ENCODE results near the gene PBLD. TPM values are rescaled to one million over a fixed set of nuclear protein-coding genes. Genes with fewer than 3 reads are reported as not detected.

Gene PBLD
- total and polyA plus RNA-seq, 9 of the 15 experiments (the other 6 are each of a cell fraction or from before 2014, with no cell fraction given) = 1.2 to 4.3 (median 2.5) TPM

DNA sequence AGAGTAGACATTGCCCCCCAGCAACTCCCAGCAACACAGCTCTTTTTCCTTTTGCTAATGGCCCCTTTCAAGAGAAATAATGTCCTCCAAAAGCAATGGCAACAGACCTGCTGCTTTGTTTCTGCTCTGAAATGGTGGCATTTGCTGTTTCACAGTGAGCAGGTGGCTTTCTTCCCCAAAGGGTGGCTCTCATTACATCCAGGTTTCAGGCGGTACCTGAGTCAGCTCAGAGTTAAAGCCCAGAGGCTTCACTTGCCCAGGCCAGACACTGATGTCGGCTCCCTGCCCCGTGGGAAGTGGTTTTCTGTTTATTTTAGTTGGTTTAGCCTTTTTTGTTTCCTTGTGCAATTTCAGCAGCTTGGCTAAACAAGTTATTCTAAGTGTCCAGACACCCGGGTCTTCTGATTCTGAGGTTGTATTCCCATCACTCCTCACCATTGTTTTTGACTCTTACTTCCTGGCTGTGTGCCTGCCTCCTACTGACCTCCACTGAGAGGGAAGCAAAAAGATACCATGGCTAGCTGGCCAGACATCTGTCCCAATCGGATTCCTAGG lies 93.1 kb downstream of the PBLD start (continued):
- TF ChIP-seq, protein P1, sequence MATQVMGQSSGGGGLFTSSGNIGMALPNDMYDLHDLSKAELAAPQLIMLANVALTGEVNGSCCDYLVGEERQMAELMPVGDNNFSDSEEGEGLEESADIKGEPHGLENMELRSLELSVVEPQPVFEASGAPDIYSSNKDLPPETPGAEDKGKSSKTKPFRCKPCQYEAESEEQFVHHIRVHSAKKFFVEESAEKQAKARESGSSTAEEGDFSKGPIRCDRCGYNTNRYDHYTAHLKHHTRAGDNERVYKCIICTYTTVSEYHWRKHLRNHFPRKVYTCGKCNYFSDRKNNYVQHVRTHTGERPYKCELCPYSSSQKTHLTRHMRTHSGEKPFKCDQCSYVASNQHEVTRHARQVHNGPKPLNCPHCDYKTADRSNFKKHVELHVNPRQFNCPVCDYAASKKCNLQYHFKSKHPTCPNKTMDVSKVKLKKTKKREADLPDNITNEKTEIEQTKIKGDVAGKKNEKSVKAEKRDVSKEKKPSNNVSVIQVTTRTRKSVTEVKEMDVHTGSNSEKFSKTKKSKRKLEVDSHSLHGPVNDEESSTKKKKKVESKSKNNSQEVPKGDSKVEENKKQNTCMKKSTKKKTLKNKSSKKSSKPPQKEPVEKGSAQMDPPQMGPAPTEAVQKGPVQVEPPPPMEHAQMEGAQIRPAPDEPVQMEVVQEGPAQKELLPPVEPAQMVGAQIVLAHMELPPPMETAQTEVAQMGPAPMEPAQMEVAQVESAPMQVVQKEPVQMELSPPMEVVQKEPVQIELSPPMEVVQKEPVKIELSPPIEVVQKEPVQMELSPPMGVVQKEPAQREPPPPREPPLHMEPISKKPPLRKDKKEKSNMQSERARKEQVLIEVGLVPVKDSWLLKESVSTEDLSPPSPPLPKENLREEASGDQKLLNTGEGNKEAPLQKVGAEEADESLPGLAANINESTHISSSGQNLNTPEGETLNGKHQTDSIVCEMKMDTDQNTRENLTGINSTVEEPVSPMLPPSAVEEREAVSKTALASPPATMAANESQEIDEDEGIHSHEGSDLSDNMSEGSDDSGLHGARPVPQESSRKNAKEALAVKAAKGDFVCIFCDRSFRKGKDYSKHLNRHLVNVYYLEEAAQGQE (IDR thresholded peaks at IDR 0.05; ENCODE audit: borderline replicate concordance) = no peak
- TF ChIP-seq, protein P1 (CRISPR knock-in tag; IDR thresholded peaks at IDR 0.05; ENCODE audit: low read depth) = no peak
- TF ChIP-seq SIX5 (IDR thresholded peaks at IDR 0.05; ENCODE audit: borderline replicate concordance in 1 of 2, insufficient read depth in 1 of 2, low read depth in 1 of 2, low read length in 2 of 2) (no peak), HDAC1 (IDR thresholded peaks at IDR 0.05) (no peak), TOE1 (IDR thresholded peaks at IDR 0.05; ENCODE audit: borderline replicate concordance) (no peak), TOE1 (CRISPR knock-in tag; IDR thresholded peaks at IDR 0.05; ENCODE audit: borderline replicate concordance, low read depth) (no peak), RUNX1 (IDR thresholded peaks at IDR 0.05; ENCODE audit: low read depth) (no peak), POLR2A (conservative IDR thresholded peaks at IDR 0.05) (no peak), NR2F6 (CRISPR knock-in tag; IDR thresholded peaks at IDR 0.05) (no peak), CREM (IDR thresholded peaks at IDR 0.05; ENCODE audit: low read depth) (no peak), ARHGAP35 (IDR thresholded peaks at IDR 0.05; ENCODE audit: partially characterized antibody) (no peak)
- TF ChIP-seq, protein P2, sequence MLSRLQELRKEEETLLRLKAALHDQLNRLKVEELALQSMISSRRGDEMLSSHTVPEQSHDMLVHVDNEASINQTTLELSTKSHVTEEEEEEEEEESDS (CRISPR knock-in tag; IDR thresholded peaks at IDR 0.05) = no peak
